H9 (cell line): ENCODE measurements around the gene LRP1. TPM values are rescaled to one million over a fixed set of nuclear protein-coding genes. Genes with fewer than 3 reads are reported as not detected.

Source experiments
- DNase-seq: peaks from one replicate; pipeline ENCODE4 v3.0.0-alpha.2; 2017
- H2AFZ ChIP-seq: one replicate; pipeline ENCODE4 v1.6.1; 2013; ENCODE audit warnings: mild to moderate bottlenecking, low read length, control low read depth, moderate library complexity
- H2AK5ac ChIP-seq: 2 replicates; pipeline ENCODE4 v1.6.1; 2013; ENCODE audit warnings: low read length, control low read depth, mixed read lengths; ENCODE audit not compliant: insufficient read length
- H2BK120ac ChIP-seq: one replicate; pipeline ENCODE4 v1.6.1; 2013; ENCODE audit warnings: low read depth, mild to moderate bottlenecking, low read length, control low read depth, inconsistent platforms; ENCODE audit not compliant: poor library complexity, severe bottlenecking
- H2BK12ac ChIP-seq: 2 replicates; pipeline ENCODE4 v1.6.1; 2013; ENCODE audit warnings: low read length, control low read depth, mixed read lengths, low read depth; ENCODE audit not compliant: insufficient read length
- H2BK15ac ChIP-seq: 2 replicates; pipeline ENCODE4 v1.6.1; 2013; ENCODE audit warnings: low read depth, low read length, control low read depth
- H2BK20ac ChIP-seq: one replicate; pipeline ENCODE4 v1.6.1; 2013; ENCODE audit warnings: low read depth, mild to moderate bottlenecking, low read length, control low read depth, inconsistent platforms; ENCODE audit not compliant: poor library complexity, severe bottlenecking
- H2BK5ac ChIP-seq: 2 replicates; pipeline ENCODE4 v1.6.1; 2013; ENCODE audit warnings: low read length, control low read depth, mixed read lengths; ENCODE audit not compliant: insufficient read length
- H3K14ac ChIP-seq: 2 replicates; pipeline ENCODE4 v1.6.1; 2013; ENCODE audit warnings: low read length, control low read depth; ENCODE audit not compliant: insufficient read depth
- H3K18ac ChIP-seq: 2 replicates; pipeline ENCODE4 v1.6.1; 2013; ENCODE audit warnings: low read depth, mild to moderate bottlenecking, mixed read lengths, low read length, control low read depth; ENCODE audit not compliant: insufficient read length
- H3K23ac ChIP-seq: 2 replicates; pipeline ENCODE4 v1.6.1; 2013; ENCODE audit warnings: low read length, control low read depth, mixed read lengths, low read depth; ENCODE audit not compliant: insufficient read length
- H3K23me2 ChIP-seq: 2 replicates; pipeline ENCODE4 v1.6.1; 2013; ENCODE audit warnings: low read depth, mild to moderate bottlenecking, mixed read lengths, low read length, control low read depth; ENCODE audit not compliant: insufficient read length, poor library complexity, severe bottlenecking
- H3K27ac ChIP-seq: 2 replicates; pipeline ENCODE4 v1.5.1; 2013; ENCODE audit warnings: low read length, control low read depth, mixed read lengths, low read depth; ENCODE audit not compliant: insufficient read length
- H3K27me3 ChIP-seq: 2 replicates; pipeline ENCODE4 v1.6.1; 2013; ENCODE audit warnings: low read length, control low read depth, inconsistent platforms; ENCODE audit not compliant: insufficient read depth
- H3K4ac ChIP-seq: 2 replicates; pipeline ENCODE4 v1.6.1; 2013; ENCODE audit warnings: low read depth, mild to moderate bottlenecking, control low read depth, inconsistent platforms, low read length, moderate library complexity
- H3K4me1 ChIP-seq: 2 replicates; pipeline ENCODE4 v1.6.1; 2013; ENCODE audit warnings: low read length, control low read depth, inconsistent platforms; ENCODE audit not compliant: insufficient read depth
- H3K4me2 ChIP-seq: 2 replicates; pipeline ENCODE4 v1.6.1; 2013; ENCODE audit warnings: low read length, control low read depth, mixed read lengths; ENCODE audit not compliant: insufficient read length, insufficient read depth
- H3K56ac ChIP-seq: 2 replicates; pipeline ENCODE4 v1.6.1; 2013; ENCODE audit warnings: low read depth, mild to moderate bottlenecking, mixed read lengths, low read length, control low read depth; ENCODE audit not compliant: insufficient read length
- H3K79me1 ChIP-seq: 2 replicates; pipeline ENCODE4 v1.6.1; 2013; ENCODE audit warnings: low read depth, mild to moderate bottlenecking, moderate library complexity, low read length, control low read depth, inconsistent platforms; ENCODE audit not compliant: insufficient read depth, poor library complexity, severe bottlenecking
- H3K79me2 ChIP-seq: 2 replicates; pipeline ENCODE4 v1.6.1; 2013; ENCODE audit warnings: low read length, control low read depth, inconsistent platforms; ENCODE audit not compliant: insufficient read depth
- H3K9ac ChIP-seq: 2 replicates; pipeline ENCODE4 v1.6.1; 2013; ENCODE audit warnings: low read length, control low read depth, mixed read lengths; ENCODE audit not compliant: insufficient read length; ENCODE audit errors: extremely low read depth
- H3K9me3 ChIP-seq: one replicate; pipeline ENCODE4 v1.6.1; 2013; ENCODE audit warnings: low read depth, low read length, inconsistent platforms; ENCODE audit not compliant: control insufficient read depth
- H3T11ph ChIP-seq: one replicate; pipeline ENCODE4 v1.6.1; 2013; ENCODE audit warnings: mild to moderate bottlenecking, low read length, control low read depth, inconsistent platforms
- H4K20me1 ChIP-seq: one replicate; pipeline ENCODE4 v1.6.1; 2013; ENCODE audit not compliant: control insufficient read depth, insufficient read length, insufficient read depth
- H4K5ac ChIP-seq: 2 replicates; pipeline ENCODE4 v1.6.1; 2013; ENCODE audit warnings: low read depth, mild to moderate bottlenecking, mixed read lengths, low read length, control low read depth; ENCODE audit not compliant: insufficient read length
- H4K8ac ChIP-seq: replicated peaks from 2 replicates; pipeline ENCODE4 v1.6.1; 2013; ENCODE audit warnings: low read length, control low read depth, mixed read lengths, low read depth; ENCODE audit not compliant: insufficient read length
- H4K91ac ChIP-seq: 2 replicates; pipeline ENCODE4 v1.6.1; 2013; ENCODE audit warnings: low read depth, mild to moderate bottlenecking, moderate library complexity, mixed read lengths, low read length, control low read depth; ENCODE audit not compliant: insufficient read length
- H3K27ac Mint-ChIP-seq, 3 experiments: 2 replicates in 2 of 3; 3 replicates in 1 of 3; pipeline ENCODE4 v1.8.0; 2020 to 2021; ENCODE audit warnings: mixed read lengths in 3 of 3, mild to moderate bottlenecking in 1 of 3, moderate library complexity in 1 of 3
- H3K27me3 Mint-ChIP-seq: 2 replicates; pipeline ENCODE4 v1.8.0; 2021; ENCODE audit warnings: low read depth, mild to moderate bottlenecking, moderate library complexity, mixed read lengths
- H3K36me3 Mint-ChIP-seq, 3 experiments: 2 replicates in 2 of 3; 3 replicates in 1 of 3; pipeline ENCODE4 v1.8.0; 2020 to 2021; ENCODE audit warnings: low read depth in 3 of 3, mixed read lengths in 3 of 3; ENCODE audit not compliant: insufficient read depth in 1 of 3
- H3K4me1 Mint-ChIP-seq, 2 experiments: 2 replicates each; pipeline ENCODE4 v1.8.0; 2020; ENCODE audit warnings: mixed read lengths in 2 of 2
- H3K4me3 Mint-ChIP-seq, 2 experiments: 2 replicates in 1 of 2; 3 replicates in 1 of 2; pipeline ENCODE4 v1.8.0; 2020 to 2021; ENCODE audit warnings: mild to moderate bottlenecking in 2 of 2, mixed read lengths in 2 of 2, moderate library complexity in 1 of 2
- H3K9me3 Mint-ChIP-seq, 2 experiments: 2 replicates in 1 of 2; 3 replicates in 1 of 2; pipeline ENCODE4 v1.8.0; 2020; ENCODE audit warnings: mild to moderate bottlenecking in 2 of 2, mixed read lengths in 2 of 2, moderate library complexity in 1 of 2
- CTCF ChIP-seq: fragments of 200-600 bp; sonication (generic); conservative IDR thresholded peaks from 3 replicates; pipeline ENCODE4 v1.8.0; 2021; ENCODE audit warnings: antibody characterized with exemption, mild to moderate bottlenecking
- WGBS: extraction: QIAGEN DNeasy Blood & Tissue Kit; methylation state at CpG from one replicate; pipeline ENCODE4 v1.1.7; 2013; ENCODE audit warnings: missing lambda C conversion rate, low lambda C conversion rate, mixed read lengths; ENCODE audit not compliant: insufficient read length; ENCODE audit errors: extremely low coverage; 5-methylcytosine and 5-hydroxymethylcytosine counted together
- total RNA-seq: library from RNA; stranded (reverse); gene quantifications from 2 replicates; pipeline ENCODE4 v1.2.1, GENCODE V29; 2021

LRP1 gene
- total RNA-seq, 1 experiment from 2014 or later, result 115 TPM

- Mint-ChIP-seq H3K4me1 (peaks cover 34 to 40% of the 10 kb centered on the region in 2 experiments), H3K27ac (no peak overlapping the region; a peak in 1 of 7 replicates), H3K27me3 (peaks cover 51% of the 10 kb centered on the region), H3K9me3 (peaks cover 0 to 2% of the 10 kb centered on the region in 2 experiments; a peak in 1 of 5 replicates), H3K36me3 (peaks cover 24 to 33% (median 29%) of the 10 kb centered on the region in 3 experiments), H3K4me3 (peak overlapping the region in 1 of 2 experiments; percentile 69; a peak in 4 of 5 replicates)
- WGBS, result no CpG with 5 or more reads among the region's 4 CpGs
- no peak overlapping the region for H2BK120ac ChIP-seq
- no peak overlapping the region for H3K14ac ChIP-seq
- no peak overlapping the region for H2BK5ac ChIP-seq
- no peak overlapping the region for H3K23ac ChIP-seq
- no peak overlapping the region for H2BK12ac ChIP-seq
- H2BK20ac ChIP-seq, result no peak overlapping the region
- H3K4me1 ChIP-seq, result peaks cover 8% of the 10 kb centered on the region
- H2AFZ ChIP-seq, result no peak overlapping the region
- no peak overlapping the region for H3T11ph ChIP-seq
- no peak for TF ChIP-seq CTCF
- no peak overlapping the region for H4K8ac ChIP-seq
- H3K4me2 ChIP-seq, result peak overlapping the region; percentile 42
- H3K9me3 ChIP-seq, result no peaks in the 10 kb centered on the region
- no peak overlapping the region for H4K91ac ChIP-seq
- H3K4ac ChIP-seq, result no peak overlapping the region
- H3K27me3 ChIP-seq, result peaks cover 33% of the 10 kb centered on the region
- H2BK15ac ChIP-seq, result no peak overlapping the region
- no peak overlapping the region for H3K56ac ChIP-seq
- H2AK5ac ChIP-seq, result no peak overlapping the region
- no peak overlapping the region for H3K18ac ChIP-seq
- peaks cover 7% of the 10 kb centered on the region for H3K23me2 ChIP-seq
- H3K79me1 ChIP-seq, result no peaks in the 10 kb centered on the region
- no peak overlapping the region for H4K5ac ChIP-seq
- DNase-seq, result no peak
- peaks cover 3% of the 10 kb centered on the region for H4K20me1 ChIP-seq
- no peaks in the 10 kb centered on the region for H3K79me2 ChIP-seq
- no peak overlapping the region for H3K9ac ChIP-seq
- no peak overlapping the region for H3K27ac ChIP-seq
Measured at GRCh38 chr12:57213763-57214397, 85.6 kb downstream of the LRP1 start.
